Stimulated activated CD4-positive, alpha-beta T cell treated with anti-CD3 and anti-CD28 coated beads, Interleukin-1b, Interleukin-23, amount 100 ng/mL, for 1 hour (primary cell): Measurements from ENCODE around the gene SLC22A23.
A peak's percentile ranks its signal among the peaks of the same experiment; 100 is the strongest.

Experiments
- DNase-seq, 2 donors: peaks; one replicate each; pipeline ENCODE4 v3.0.0-alpha.2; 2020; ENCODE audit warnings: low read depth in 2 of 2

SLC22A23 gene

GRCh38 chr6:3422435-3423070 lies 34.3 kb downstream of the SLC22A23 start:
- DNase-seq: no peak

GRCh38 chr6:3421791-3422434 lies 34.9 kb downstream of the SLC22A23 start:
- DNase-seq: no peak

DNA sequence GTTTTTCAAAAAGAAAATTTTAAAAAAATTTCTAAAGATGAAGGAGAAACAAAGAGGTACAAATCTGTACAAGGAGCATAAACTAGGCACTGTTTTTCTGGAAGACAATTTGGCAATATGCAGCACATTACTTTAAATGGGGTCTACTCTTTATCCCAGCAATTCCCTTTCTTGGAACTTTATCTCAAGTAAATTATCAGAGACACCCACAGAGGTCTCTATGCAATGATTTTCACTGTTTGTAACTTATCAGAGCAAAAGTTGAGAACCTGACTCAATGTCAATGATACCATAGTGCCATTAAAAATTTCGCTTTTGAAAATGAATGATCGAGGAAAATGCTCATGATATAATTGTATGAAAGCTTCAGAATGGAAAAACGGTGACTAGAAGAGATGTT lies 35.7 kb downstream of the SLC22A23 start:
- no peak for DNase-seq

- DNase-seq: no peak
Observed at GRCh38 chr6:3419624-3420272, 37.1 kb downstream of the SLC22A23 start.

- no peak for DNase-seq
Observed at GRCh38 chr6:3418496-3419060, 38.3 kb downstream of the SLC22A23 start.

DNA sequence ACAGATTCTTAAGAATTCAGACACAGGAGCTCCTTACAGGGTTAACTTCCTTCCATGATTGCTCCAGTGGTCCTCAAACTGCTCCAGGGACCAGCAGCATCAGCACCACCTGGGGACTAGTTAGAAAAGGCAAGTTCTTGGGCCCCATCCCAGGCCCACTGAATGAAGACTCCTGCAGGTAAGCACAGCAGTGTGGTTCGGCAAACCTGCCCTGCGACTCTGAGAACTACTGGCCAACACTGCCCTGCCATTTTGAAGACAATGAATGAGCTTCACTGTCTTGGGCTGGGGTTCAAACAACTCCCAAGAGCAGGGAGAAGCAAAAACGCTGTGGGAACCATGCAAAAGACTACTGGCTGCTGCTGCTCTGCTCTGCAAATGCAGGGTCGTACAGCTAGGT lies 39.4 kb downstream of the SLC22A23 start:
- no peak for DNase-seq

DNA sequence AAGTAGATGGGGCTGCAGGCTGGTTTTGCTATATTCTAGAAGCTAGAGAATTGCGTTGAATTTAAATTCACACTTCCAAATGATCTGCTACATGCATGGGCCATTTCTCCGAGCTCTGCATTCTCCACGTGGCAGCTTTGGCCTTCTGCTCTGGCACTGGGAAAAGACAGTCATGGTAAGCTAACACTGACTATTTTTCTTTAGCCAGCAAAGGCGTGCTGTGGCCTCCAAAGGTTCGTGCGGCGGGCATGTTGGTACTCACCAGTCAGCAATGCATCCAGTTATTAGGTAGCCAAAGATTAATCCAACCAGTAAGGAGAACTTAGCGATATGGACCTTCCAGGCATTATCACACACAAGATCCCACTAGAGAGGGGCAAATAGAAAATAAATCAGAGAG lies 41.4 kb downstream of the SLC22A23 start:
- no peak for DNase-seq

DNA sequence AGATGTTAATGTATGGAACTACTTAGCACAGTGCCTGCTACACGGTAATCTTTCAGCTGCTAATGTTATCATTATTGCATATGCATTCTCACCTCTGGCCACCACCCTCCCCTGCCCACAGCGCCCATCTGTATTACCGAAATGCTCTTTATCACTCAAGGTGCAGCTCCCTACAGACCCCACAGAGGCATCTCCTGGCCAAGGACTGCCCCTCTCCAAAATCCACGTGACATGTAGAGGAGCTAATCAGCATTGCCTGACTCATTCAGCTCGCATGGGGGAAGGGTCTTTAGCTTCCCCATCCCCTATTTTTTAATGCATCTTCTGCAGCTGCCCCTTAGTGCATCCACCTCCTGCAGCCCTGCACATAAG lies 41.8 kb downstream of the SLC22A23 start:
- no peak for DNase-seq

DNA sequence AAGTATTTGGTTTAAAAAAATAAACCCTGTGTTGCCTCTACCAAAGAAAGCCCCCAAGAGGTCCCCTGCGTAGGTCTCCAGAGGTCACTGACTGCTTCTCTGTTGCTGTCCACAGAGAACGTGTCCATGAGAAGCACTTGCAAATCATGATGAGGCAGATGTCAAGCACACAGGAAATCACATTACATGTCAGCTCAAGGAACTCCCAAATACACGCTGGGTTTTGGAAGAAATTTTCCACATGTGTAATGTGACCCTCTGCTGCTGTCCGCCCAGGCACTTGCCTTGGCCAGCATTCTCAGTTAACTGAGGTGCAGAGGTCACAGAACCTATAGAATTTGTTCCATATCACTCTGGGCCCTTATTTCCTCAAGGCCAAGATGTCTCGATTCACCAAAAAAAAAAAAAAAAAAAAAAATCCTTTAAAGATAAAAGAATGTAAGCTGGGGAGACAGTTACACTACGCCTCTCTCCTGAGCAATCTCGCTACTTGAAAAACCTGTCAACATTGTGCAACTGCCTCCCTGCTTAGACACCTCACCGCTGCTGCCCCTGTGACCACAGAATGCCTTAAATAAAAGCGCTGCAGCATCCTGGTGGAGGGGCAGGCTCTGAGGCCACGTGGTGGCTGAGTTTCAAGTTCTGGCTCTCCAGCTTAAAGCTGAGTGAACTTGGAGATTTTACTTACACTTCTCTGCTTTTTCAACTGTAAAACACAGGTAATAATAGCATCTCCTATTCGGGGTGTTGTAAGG lies 42.3 kb downstream of the SLC22A23 start:
- no peak for DNase-seq

DNA sequence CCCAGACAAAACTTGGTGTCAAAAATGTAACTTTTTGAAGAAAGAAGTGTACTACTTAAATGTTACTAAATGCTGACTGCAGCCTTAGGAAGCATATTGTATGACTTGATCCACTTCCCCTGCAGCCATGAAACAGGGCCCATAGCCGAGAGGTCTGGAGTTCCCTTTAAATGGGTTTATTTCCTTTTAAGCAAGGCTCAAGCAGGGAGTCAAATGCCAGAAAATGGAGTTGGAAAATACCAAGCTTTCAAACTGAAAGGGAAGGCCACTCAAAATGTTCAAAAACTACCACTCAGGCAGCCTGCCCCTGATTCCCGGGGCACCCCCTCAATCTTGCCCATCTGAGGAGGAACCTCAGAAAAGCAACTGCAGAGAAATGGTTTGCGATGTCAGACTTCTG lies 43.3 kb downstream of the SLC22A23 start:
- DNase-seq: no peak

DNA sequence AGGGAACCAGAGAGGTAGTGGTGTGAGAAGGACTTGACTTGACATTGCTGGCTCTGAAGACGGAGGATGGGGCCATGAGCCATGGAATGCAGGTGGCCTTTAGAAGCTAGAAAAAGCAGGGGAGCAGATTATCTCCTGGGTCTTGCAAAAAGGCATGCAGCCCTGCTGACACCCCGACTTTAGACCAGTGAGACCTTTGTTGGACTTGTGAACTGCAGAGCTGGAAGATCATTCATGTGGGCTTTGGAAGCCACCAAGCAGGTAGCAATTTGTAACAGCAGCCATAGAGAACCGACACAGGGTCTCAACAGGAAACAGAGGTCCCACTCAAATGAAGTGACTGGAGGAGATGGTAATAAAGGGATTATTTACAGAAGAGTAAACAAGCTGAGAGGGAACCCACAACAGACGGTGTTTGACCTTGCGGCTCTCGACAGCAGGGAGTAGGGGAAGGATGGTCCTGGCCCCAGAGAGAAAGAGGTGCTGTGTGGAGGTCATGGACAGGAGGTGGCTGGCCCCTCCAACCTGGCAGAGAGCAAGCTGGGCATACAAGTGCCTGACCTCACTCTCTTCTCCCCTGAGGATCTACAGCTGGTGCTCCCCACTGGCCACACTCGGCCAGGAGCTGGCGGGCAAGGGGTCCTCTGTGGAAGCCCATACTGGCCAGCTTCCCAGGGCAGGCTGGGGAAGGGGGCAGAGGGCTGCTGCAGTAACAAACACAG lies 43.9 kb downstream of the SLC22A23 start:
- no peak for DNase-seq

GRCh38 chr6:3411967-3412778 lies 44.7 kb downstream of the SLC22A23 start:
- no peak for DNase-seq

GRCh38 chr6:3410385-3411360 lies 46.2 kb downstream of the SLC22A23 start:
- DNase-seq: peak; percentile 34 to 40

- no peak for DNase-seq
Observed at GRCh38 chr6:3409699-3410384, 47.0 kb downstream of the SLC22A23 start.

- no peak for DNase-seq
Observed at GRCh38 chr6:3408665-3409064, 48.2 kb downstream of the SLC22A23 start.

DNA sequence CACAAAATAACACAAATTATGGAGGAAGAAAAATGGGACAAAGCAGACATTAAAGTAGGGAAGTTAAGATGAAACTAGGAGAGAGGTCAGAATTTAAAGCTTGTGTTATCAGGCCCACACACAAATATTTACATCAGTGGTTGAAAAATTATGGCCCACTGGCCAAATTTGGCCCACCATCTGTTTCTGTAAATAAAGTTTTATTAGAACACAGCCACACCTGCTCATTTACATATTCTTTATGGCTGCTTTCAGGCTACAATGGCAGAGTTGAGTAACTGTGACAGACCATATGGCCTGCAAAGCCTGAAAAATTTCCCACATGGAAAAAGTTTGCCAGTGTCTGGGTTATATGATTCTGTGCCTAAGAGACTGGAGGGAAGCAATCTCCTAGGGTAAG lies 49.0 kb downstream of the SLC22A23 start:
- no peak for DNase-seq

DNA sequence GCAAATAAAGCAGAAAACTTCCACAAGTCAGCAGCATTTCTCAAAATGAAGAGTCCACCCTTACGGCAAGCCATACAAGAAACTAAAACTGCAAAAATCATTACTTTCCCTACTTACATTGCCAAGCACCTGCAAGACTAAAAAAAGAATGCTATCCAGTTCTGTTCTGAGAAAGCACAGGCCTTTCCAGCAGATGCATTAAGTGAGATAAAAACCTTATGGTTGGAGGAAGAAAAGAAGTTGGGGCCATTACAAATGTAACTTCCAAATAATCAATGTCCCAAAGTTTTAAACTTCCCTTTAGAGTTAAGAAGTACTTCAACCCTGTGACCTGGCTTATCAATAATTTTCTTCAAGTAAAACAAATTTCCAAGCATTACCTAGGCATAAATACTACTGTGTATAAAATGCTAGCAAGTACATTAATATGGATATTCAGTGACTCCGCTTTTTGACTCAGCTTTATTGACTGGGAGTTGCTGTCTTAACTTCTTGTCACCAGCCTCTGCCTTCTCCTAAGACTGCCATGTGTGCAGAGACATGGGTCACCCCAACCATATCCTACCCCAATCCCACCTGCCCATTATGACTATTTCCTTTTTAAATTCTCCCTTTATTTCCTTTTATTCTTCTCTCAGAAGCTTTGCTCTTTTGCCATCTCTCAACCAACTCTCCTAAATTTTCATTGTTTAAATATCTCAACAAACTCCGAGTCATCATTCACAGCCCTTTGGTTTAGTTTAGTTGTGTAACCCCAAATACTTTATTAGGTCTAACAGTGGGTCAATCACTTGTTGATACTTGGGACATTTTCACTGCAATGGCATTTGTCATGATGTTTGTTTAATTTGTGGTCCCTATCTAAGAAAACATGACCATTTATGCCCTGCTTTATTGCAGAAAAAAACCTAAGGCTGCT lies 49.7 kb downstream of the SLC22A23 start:
- DNase-seq: no peak

DNA sequence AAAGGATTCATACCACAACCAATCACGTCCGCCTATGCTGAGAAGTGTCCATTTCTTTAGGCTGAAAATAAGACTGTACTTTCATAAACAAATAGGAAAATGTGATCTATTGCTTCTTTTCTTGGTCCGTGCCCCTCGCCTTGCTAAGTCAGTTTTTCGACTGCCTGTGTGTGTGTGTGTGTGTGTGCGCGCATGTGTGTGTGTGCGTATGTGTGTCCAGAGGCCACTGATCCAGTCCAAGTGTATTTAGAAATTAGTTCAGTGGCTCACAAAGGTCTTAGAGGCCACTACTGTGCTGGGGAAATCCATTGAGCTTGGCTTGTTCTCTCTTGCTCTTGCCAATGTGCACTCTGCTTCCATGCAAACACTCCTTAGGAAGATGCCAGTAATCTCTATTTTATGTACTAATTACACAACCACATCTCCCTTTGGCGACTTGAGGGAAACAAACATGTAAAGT lies 50.5 kb downstream of the SLC22A23 start:
- DNase-seq: no peak
